T-helper 1 cell treated with Interleukin-12 subunit alpha and Interleukin-12 subunit beta and Interleukin-4 antibody, amounts not matched to agents 30 μg/mL and 1 μg/mL, for 36 hours (primary cell): ENCODE results near the gene ZDHHC15.
"Not testable (repeated sequence)": the region's sequence is repeated elsewhere in the genome, so short reads cannot be mapped to it uniquely, and the experiment has no call there.

Source experiments
- H3K27ac Mint-ChIP-seq: one replicate; pipeline ENCODE4 v1.8.0; 2021; ENCODE audit warnings: mild to moderate bottlenecking, mixed read lengths
- H3K27me3 Mint-ChIP-seq: one replicate; pipeline ENCODE4 v1.8.0; 2021; ENCODE audit warnings: low read depth, mixed read lengths
- H3K36me3 Mint-ChIP-seq: one replicate; pipeline ENCODE4 v1.8.0; 2021; ENCODE audit warnings: low read depth, mixed read lengths
- H3K4me1 Mint-ChIP-seq: one replicate; pipeline ENCODE4 v1.8.0; 2021; ENCODE audit warnings: low read depth, mixed read lengths
- H3K4me3 Mint-ChIP-seq: one replicate; pipeline ENCODE4 v1.8.0; 2021; ENCODE audit warnings: mild to moderate bottlenecking, moderate library complexity, mixed read lengths
- H3K9me3 Mint-ChIP-seq: one replicate; pipeline ENCODE4 v1.8.0; 2021; ENCODE audit warnings: mixed read lengths

ZDHHC15 gene

DNA sequence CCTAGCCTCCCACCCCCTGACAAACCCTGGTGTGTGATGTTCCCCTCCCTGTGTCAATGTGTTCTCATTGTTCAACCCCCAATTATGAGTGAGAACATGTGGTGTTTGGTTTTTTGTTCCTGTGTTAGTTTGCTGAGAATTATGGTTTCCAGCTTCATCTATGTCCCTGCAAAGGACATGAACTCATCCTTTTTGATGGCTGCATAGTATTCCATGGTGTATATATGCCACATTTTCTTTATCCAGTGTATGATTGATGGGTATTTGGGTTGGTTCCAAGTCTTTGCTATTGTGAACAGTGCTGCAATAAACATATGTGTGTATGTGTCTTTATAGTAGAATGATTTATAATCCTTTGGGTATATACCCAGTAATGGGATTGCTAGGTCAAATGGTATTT is 174.2 kb downstream of the ZDHHC15 start:
- H3K36me3 Mint-ChIP-seq, H3K4me3 Mint-ChIP-seq, H3K27ac Mint-ChIP-seq, H3K27me3 Mint-ChIP-seq, H3K4me1 Mint-ChIP-seq: not testable (repeated sequence)
- peaks cover 25% of the 10 kb centered on the region for H3K9me3 Mint-ChIP-seq

DNA sequence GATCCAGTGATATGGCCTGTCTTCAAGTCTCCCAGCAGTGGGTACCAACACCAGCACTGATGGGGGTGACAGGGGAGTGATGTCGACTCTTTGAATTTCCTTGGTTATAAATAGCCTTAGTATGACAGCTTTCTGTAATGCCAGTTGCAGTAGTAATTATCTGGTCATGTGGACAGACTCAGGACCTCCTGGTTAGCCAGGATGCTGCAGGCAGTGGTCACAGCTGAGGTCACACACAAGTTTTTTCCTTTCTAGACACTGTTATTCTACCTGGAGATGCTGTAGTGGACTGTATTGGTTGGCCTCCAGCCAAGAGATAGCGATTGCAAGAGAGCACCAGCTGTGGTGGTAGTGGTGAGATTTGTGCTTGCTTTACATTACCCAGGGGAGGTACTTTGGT is 185.3 kb downstream of the ZDHHC15 start:
- Mint-ChIP-seq H3K4me1 (no peaks in the 10 kb centered on the region), H3K36me3 (peaks cover 12% of the 10 kb centered on the region)

DNA sequence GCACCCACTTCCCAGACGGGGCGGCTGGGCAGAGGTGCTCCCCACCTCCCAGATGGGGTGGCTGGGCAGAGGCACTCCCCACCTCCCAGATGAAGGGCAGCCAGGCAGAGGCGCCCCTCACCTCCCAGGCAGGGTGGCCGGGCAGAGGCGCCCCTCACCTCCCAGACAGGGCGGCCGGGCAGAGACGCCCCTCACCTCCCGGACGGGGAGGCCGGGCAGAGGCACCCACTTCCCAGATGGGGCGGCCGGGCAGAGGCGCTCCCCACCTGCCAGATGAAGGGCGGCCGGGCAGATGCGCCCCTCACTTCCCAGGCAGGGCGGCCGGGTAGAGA is 187.7 kb downstream of the ZDHHC15 start:
- Mint-ChIP-seq H3K9me3 (peaks cover 26% of the 10 kb centered on the region), H3K27ac (no peak overlapping the region), H3K4me1 (no peaks in the 10 kb centered on the region), H3K27me3 (no peaks in the 10 kb centered on the region), H3K4me3 (no peak overlapping the region), H3K36me3 (peaks cover 31% of the 10 kb centered on the region)

More for the DNA sequence above, 185.3 kb downstream of the ZDHHC15 start:
- H3K27me3 Mint-ChIP-seq: no peaks in the 10 kb centered on the region
- no peak overlapping the region for H3K27ac Mint-ChIP-seq
- no peak overlapping the region for H3K4me3 Mint-ChIP-seq
- peaks cover 6% of the 10 kb centered on the region for H3K9me3 Mint-ChIP-seq

DNA sequence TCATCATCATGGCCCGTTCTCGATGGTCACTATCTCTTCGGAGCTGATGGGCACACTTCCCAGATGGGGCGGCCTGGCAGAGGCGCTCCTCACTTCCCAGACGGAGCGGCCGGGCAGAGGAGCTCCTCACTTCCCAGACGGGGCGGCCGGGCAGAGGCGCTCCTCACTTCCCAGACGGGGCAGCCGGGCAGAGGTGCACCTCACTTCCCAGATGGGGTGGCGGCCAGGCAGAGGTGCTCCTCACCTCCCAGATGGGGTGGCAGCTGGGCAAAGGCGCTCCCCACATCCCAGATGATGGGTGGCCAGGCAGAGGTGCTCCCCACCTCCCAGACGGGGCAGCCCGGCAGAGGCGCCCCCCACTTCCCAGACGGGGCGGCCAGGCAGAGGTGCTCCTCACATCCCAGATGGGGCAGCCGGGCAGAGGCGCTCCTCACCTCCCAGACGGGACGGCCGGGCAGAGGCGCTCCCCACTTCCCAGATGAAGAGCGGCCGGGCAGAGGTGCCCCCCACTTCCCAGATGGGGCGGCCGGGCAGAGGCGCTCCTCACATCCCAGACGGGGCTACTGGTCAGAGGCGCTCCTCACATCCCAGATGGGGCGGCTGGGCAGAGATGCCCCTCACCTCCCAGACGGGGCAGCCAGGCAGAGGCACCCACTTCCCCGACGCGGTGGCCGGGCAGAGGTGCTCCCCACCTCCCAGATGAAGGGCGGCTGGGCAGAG is 188.3 kb downstream of the ZDHHC15 start:
- not testable (repeated sequence) for H3K4me1 Mint-ChIP-seq, H3K27ac Mint-ChIP-seq, H3K27me3 Mint-ChIP-seq, H3K4me3 Mint-ChIP-seq
- peaks cover 34% of the 10 kb centered on the region for H3K36me3 Mint-ChIP-seq
- H3K9me3 Mint-ChIP-seq: peaks cover 31% of the 10 kb centered on the region

DNA sequence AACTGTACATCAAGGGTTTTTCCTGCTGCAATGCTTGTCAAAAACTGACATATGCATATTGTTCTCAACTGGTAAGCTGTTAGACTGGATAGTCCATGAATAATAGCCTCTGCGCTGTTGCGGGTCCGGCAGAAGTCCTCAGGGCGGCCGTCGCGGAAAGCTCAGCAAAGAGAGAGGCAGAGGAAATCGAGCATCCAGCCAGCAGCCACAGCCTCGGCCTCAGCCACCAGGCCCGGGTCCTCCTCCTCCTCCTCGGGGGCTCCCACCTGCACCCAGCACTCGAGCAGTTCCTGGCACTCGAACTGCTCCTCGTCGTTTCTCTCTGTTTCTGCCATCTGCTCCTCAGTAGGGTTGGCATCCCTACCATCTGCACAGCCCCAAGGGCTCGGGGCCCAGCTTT is 195.2 kb downstream of the ZDHHC15 start:
- Mint-ChIP-seq H3K27me3 (no peaks in the 10 kb centered on the region), H3K9me3 (peaks cover 46% of the 10 kb centered on the region), H3K27ac (no peak overlapping the region), H3K36me3 (peaks cover 60% of the 10 kb centered on the region), H3K4me3 (no peak overlapping the region), H3K4me1 (no peaks in the 10 kb centered on the region)
